Motor neuron (in vitro differentiated cells): Measurements from ENCODE around the gene HS3ST3B1. TPM values are rescaled to one million over a fixed set of nuclear protein-coding genes. Genes with fewer than 3 reads are reported as not detected.

ENCODE experiments used
- ATAC-seq, 8 experiments: fragments of 200-7000 bp; cut with Tn5 transposase; replicated peaks in 6 of 8; 2 replicates each; pipeline ENCODE4 v1.8.0; 2021; ENCODE audit warnings: mild to moderate bottlenecking in 8 of 8, moderate library complexity in 8 of 8
- H3K27ac ChIP-seq, 2 donors: fragments of 250-450 bp; sonication (Bioruptor Pico); 2 replicates each; pipeline ENCODE4 v1.9.0; 2021; ENCODE audit warnings: antibody characterized with exemption in 2 of 2, mild to moderate bottlenecking in 2 of 2, moderate library complexity in 1 of 2
- H3K4me1 ChIP-seq, 2 donors: fragments of 250-450 bp; sonication (Bioruptor Pico); replicated peaks in 1 of 2; 2 replicates each; pipeline ENCODE4 v1.6.1; 2021; ENCODE audit warnings: antibody characterized with exemption in 2 of 2, mild to moderate bottlenecking in 2 of 2, moderate library complexity in 1 of 2
- H3K4me3 ChIP-seq, 5 donors: fragments of 250-450 bp; sonication (Bioruptor Pico); 2 replicates each; pipeline ENCODE4 v1.9.0; 2021; ENCODE audit warnings: antibody characterized with exemption in 5 of 5, mild to moderate bottlenecking in 5 of 5, moderate library complexity in 4 of 5
- WGBS, 10 experiments: fragments of 450-650 bp; shearing (Covaris generic); methylation state at CpG; one replicate each; pipeline ENCODE4 v1.0.0; 2022; 5-methylcytosine and 5-hydroxymethylcytosine counted together
- in situ Hi-C, 9 experiments: fragments of 400-800 bp; cut with MboI; loops; one replicate each; pipeline ENCODE4 v1.15.0; 2021; ENCODE audit warnings: low sequenced_read_pairs in 9 of 9, low pct_unique_long_range_greater_than_20kb in 2 of 9; ENCODE audit not compliant: unreplicated experiment in 9 of 9
- total RNA-seq, 8 experiments: library from RNA; unstranded; fragments of 300-600 nt; gene quantifications; 2 replicates each; pipeline versions ENCODE4 v1.2.3 to v1.2.4, GENCODE V29; 2022

The HS3ST3B1 gene
- total RNA-seq, result 10 to 100 TPM in 2 of 8 experiments, 1 to 10 TPM in 6; 1.9 to 97.1 (median 6.6) TPM

DNA sequence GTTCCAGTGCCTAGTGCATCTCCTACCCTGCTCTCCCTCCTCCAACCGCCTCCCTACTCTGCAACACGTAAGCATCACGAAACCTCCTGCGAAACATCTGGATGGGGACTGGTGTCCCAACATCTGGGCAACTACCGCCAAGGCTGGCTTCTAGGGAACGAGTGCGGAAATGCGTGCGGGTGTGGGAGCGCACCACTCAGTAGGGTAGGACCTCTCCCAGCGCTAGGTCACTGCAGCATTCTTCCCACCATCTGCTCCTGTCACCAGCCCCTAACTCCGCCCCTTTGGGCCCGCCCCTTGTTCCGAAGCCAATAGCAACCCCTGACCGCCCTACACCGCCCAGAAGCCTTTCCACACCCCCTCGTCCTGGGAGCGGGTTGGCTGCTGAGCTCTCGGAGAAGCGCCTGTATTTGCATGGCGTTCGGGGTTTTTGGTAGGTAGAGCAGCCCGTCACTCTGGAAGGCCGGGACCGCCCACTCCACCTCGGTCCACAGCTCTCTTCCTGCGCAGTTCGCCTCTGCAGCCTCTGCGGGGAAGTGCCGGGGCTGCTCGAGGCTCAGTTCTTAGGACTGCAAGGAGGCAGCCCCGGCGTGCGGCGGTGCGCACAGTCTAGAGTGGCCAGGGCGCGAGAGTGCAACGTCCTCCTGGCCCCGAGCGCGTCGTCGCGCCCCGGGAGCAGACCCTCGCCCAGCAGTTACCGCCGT is at the start of gene HS3ST3B1:
HS3ST3B1 (plus strand) TSS at position 507 of the 704 bp plus-strand sequence. CDS start 438 bp downstream, outside the sequence.
- in situ Hi-C loops, result loop anchor here in 6 of 9 experiments (25.0 kb wide), 4 partner anchors 612 to 713 kb away; partner anchors contain the start of gene HS3ST3A1 (in 1 of the 6)
- peaks cover 6 to 7% of the 10 kb centered on the region in 2 donors for H3K4me1 ChIP-seq
- peak within 1 kb of the TSS; percentile 12 to 62 for H3K27ac ChIP-seq
- H3K4me3 ChIP-seq, result peak within 1 kb of the TSS; percentile 48 to 73 (median 59)
- ATAC-seq, result peak; percentile 70 to 92 (median 88)
- 0% methylated on average over 1 to 7 of the region's 49 CpGs; no CpG with 5 or more reads in 7 of the 10 experiments for WGBS, 10 experiments

DNA sequence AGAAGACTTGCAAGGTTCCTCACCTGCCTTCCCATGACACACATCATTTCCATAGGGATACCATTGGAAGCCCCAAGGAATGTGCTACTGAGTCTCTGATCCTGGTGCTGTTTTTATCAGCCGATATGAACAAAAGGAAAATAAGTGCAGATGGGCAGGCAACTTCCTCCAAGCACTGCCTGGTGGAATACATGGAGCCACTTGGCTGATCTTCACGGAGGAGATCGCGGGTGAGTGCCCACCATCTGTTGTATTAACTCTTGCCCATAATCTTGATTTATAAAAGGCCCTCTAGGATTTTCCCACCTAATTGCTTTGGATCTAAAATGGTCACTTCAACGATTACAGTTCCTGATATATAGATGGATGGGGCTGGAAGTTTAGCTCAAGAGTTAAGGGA is 39.5 kb upstream of the HS3ST3B1 start:
- no peak for ATAC-seq
- 10 to 93% (median 87%) methylated on average over 1 to 5 of the region's 5 CpGs; no CpG with 5 or more reads in 6 of the 10 experiments for WGBS, 10 experiments
- Histone ChIP-seq H3K4me1 (no peaks in the 10 kb centered on the region), H3K4me3 (no peak overlapping the region), H3K27ac (no peak overlapping the region)
- in situ Hi-C loops, result loop anchor here in 1 of 9 experiments (25.0 kb wide), 1 partner anchor 649 kb away; the partner anchor contains the start of gene HS3ST3A1

DNA sequence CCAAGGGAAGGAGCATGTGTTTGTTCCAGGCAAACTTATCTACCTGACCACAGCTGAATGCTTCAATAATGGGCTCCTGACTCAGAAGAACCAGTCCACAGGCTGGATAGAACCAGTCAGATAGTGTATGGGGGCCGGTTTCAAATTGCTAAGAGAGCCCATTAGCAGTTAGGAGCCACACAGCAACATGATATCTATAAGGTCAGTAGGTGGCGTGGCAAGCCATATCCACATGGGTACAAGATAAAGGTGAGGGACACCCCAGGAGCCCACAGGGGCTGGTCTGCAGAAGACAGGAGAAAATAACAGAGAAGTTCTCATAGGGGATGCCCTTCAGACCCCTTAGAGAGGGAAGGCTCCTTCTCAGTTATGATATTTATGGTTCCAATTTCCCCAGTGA is 32.6 kb upstream of the HS3ST3B1 start:
- in situ Hi-C loops, result loop anchor here in 1 of 9 experiments (25.0 kb wide), 1 partner anchor 656 kb away; the partner anchor contains the start of gene HS3ST3A1
- Histone ChIP-seq H3K27ac (no peak overlapping the region), H3K4me1 (no peaks in the 10 kb centered on the region), H3K4me3 (no peak overlapping the region)
- 40 to 100% (median 79%) methylated on average over 1 of the region's 2 CpGs; no CpG with 5 or more reads in 4 of the 10 experiments for WGBS, 10 experiments
- ATAC-seq, result no peak

DNA sequence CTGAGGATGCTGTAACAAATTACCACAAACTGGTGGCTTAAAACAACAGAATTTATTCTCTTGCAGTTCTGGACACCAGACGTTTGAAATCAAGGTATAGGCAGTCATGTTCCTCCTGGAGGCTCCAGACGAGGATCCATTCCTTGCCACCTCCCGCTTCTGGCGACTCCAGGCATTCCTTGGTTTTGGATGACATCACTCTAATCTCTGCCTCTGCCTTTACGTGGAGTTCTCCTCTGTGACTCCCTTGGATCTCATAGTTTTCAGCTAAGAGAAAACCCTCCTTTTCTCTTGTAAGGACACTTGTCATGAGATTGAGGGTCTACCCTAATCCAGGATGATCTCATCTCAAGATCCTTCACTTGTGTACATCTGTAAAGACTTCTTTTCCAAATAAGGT is 31.4 kb upstream of the HS3ST3B1 start:
- in situ Hi-C loops, result loop anchor here in 1 of 9 experiments (25.0 kb wide), 1 partner anchor 657 kb away; the partner anchor contains the start of gene HS3ST3A1
- H3K4me1 ChIP-seq, result no peaks in the 10 kb centered on the region
- no peak overlapping the region for H3K27ac ChIP-seq
- ATAC-seq, result no peak
- no peak overlapping the region for H3K4me3 ChIP-seq
- WGBS, 10 experiments, result 0 to 89% (median 71%) methylated on average over 1 to 5 of the region's 5 CpGs; no CpG with 5 or more reads in 1 of the 10 experiments

DNA sequence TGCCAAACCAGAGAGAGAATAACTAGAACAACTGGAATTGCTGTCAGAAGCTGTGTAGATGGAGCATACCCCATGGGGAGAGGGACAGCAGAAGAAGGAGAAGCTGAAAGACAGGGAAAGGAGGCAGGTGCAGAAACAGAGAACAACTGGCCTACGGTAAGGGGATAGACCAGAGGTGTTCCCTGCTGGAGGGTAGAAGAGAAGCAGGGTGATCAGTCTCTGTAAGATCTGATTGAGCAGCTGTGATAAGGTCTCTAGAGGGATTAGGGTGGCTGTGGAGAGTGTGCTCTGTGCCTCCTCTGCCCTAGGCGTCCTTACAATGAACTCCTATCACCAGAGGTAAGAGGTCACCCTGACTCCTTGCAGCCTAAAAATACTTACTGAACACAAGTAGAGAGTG is 30.4 kb upstream of the HS3ST3B1 start:
- in situ Hi-C loops, result loop anchor here in 1 of 9 experiments (25.0 kb wide), 1 partner anchor 658 kb away; the partner anchor contains the start of gene HS3ST3A1
- Histone ChIP-seq H3K4me3 (no peak overlapping the region), H3K27ac (no peak overlapping the region), H3K4me1 (no peaks in the 10 kb centered on the region)
- 88 to 100% (median 100%) methylated on average over 1 to 2 of the region's 2 CpGs; no CpG with 5 or more reads in 7 of the 10 experiments for WGBS, 10 experiments
- no peak for ATAC-seq

DNA sequence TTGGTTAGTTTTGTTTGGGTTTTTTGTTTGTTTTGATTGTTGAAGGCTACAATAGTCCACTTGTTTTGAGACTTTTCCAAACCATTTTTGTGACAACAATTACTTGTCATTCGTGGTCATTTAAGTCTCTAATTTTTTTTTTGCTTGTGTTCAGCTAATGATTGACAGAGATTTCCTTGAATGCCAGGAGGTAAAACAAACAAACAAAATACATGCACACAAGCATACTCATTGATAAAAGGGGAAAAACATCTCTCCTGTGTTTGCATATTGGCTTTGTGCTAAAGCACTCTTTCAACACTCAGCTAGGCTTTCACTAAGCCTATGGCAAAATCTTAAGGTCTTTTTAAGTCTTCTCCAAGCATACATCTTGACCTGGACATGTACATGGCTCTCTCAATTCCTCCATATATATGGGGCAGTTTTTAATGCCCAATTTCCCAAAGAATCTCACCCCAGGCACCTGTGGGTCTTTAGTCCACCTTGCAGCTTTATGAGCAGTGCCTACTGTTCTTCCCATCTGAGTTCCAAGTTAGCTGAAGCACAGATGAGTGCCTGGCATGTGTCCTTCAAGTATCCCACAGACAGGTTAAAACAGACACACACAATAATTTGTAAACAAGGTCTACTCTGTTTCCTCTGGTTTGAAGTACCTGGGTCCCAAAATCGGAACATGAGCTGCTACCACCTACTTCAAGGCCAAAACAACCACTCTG is 24.2 kb upstream of the HS3ST3B1 start:
- 22 to 88% (median 51%) methylated on average over 1 to 2 of the region's 2 CpGs for WGBS, 10 experiments
- no peak for ATAC-seq
- Histone ChIP-seq H3K4me3 (no peak overlapping the region), H3K4me1 (no peaks in the 10 kb centered on the region), H3K27ac (no peak overlapping the region)
- in situ Hi-C loops, result loop anchor here in 1 of 9 experiments (25.0 kb wide), 1 partner anchor 664 kb away; the partner anchor contains the start of gene HS3ST3A1

DNA sequence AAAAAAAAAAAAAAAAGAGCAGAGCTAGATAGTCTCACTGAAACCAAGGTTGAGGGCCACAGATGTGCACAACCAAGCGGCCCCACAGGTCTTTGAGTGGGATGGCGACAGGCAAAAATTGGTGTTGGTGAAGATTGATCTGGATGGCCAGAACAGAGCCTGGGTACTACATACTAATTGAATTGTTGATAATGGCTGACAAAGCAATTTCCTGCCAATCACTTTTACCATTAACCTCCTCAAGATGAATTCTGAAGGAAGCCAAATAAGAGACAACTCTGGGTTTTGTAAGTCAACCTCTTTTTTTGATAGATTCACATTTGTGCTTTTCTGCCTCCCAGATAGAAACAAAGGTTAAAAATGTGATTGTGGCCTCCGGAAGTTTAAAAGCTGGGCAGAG is 19.4 kb upstream of the HS3ST3B1 start:
- no peak overlapping the region for H3K27ac ChIP-seq
- no peak for ATAC-seq
- no peaks in the 10 kb centered on the region for H3K4me1 ChIP-seq
- in situ Hi-C loops, result loop anchor here in 1 of 9 experiments (25.0 kb wide), 1 partner anchor 669 kb away; the partner anchor contains the start of gene HS3ST3A1
- 0 to 100% (median 44%) methylated on average over 1 to 2 of the region's 3 CpGs; no CpG with 5 or more reads in 3 of the 10 experiments for WGBS, 10 experiments
- H3K4me3 ChIP-seq, result no peak overlapping the region

DNA sequence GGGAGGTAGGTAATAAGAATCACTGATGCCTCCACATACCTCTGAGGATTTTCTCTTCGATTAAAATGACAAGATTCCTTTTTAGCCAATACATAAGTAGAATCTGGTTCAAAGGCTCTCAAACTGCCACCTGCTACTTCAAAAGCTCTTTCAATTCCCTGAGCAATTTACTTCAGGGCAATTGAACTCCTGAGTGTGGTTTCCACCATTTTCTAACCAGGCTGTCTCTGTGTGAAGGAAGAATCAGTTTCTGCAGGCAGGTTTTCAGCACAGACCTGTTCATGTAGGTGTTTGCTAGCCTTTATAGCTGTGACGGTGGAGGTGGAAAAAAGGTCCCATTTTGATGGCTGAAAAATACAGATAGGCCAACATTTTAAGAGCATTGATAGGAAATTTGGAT is 18.2 kb upstream of the HS3ST3B1 start:
- ATAC-seq, result no peak
- no peaks in the 10 kb centered on the region for H3K4me1 ChIP-seq
- 14 to 100% (median 85%) methylated on average over 1 to 2 of the region's 2 CpGs; no CpG with 5 or more reads in 2 of the 10 experiments for WGBS, 10 experiments
- in situ Hi-C loops, result loop anchor here in 1 of 9 experiments (25.0 kb wide), 1 partner anchor 670 kb away; the partner anchor contains the start of gene HS3ST3A1
- no peak overlapping the region for H3K4me3 ChIP-seq
- H3K27ac ChIP-seq, result no peak overlapping the region

DNA sequence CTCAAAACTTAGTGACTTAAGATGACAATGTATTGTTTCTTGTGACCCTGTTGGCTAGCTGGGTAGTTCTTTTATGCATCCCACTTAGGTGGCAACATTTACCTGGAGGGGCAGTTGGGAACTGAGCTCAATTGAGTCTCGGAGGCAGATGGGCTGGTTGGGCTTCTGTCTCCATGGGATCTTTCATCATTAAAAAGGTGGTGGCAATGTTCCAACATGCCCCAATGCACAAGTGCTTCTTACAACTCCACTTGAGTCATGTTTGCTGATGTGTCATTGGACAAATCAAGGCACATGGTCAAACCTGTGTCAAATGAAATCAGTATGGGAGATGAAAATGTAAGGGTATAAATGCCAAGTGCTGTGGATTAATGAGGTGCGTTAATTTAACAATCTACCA is 11.7 kb upstream of the HS3ST3B1 start:
- 54 to 100% (median 100%) methylated on average over 1 to 2 of the region's 2 CpGs; no CpG with 5 or more reads in 1 of the 10 experiments for WGBS, 10 experiments
- ATAC-seq, result no peak
- no peak overlapping the region for H3K27ac ChIP-seq
- in situ Hi-C loops, result loop anchor here in 1 of 9 experiments (25.0 kb wide), 1 partner anchor 677 kb away; the partner anchor contains the start of gene HS3ST3A1
- H3K4me3 ChIP-seq, result no peak overlapping the region
- H3K4me1 ChIP-seq, result no peaks in the 10 kb centered on the region

DNA sequence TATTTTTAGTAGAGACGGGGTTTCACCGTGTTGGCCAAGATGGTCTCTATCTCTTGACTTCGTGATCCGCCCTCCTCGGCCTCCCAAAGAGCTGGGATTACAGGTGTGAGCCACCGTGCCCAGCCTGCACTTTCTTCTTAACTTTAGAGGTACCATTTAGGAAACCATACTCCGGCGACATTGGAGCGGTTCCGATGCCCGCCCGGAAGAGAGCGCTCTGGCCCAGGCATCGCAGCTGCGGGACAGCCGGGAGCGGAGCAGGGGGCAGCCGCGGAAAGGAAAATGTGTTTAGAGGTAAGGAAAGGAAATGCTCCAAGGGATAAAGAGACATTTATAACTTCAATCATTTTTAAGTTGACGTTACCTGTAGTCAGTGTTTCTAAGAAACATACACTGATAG is 6.0 kb upstream of the HS3ST3B1 start:
- in situ Hi-C loops, result loop anchor here in 1 of 9 experiments (25.0 kb wide), 1 partner anchor 683 kb away; the partner anchor contains the start of gene HS3ST3A1
- ATAC-seq, result no peak
- no peak overlapping the region for H3K27ac ChIP-seq
- H3K4me1 ChIP-seq, result no peaks in the 10 kb centered on the region
- H3K4me3 ChIP-seq, result no peak overlapping the region
- 19 to 96% (median 73%) methylated on average over 3 to 19 of the region's 20 CpGs; no CpG with 5 or more reads in 1 of the 10 experiments for WGBS, 10 experiments

DNA sequence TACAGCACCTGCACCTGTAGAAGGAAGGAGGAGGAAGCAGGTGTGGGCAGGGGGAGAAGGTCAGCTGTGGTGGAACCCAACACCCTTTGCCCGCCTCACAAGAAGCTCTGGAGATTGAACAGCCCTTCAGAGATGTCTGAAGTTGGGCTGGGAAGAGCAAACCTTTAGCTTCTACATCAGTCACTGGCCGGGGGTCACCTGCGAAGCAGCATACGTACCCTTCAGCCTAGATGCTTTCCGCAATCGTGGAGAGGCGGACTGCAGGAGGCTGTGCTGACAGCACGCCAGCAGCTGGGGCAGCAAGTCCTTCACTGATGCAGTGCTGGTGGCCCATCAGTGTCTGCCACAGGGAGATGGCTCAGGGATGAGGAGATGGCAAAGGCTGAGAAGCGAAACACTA is 5.2 kb upstream of the HS3ST3B1 start:
- Histone ChIP-seq H3K27ac (no peak overlapping the region), H3K4me3 (no peak overlapping the region), H3K4me1 (no peaks in the 10 kb centered on the region)
- in situ Hi-C loops, result loop anchor here in 1 of 9 experiments (25.0 kb wide), 1 partner anchor 683 kb away; the partner anchor contains the start of gene HS3ST3A1
- WGBS, 10 experiments, result 60 to 100% (median 91%) methylated on average over 1 to 3 of the region's 9 CpGs; no CpG with 5 or more reads in 4 of the 10 experiments
- ATAC-seq, result no peak

DNA sequence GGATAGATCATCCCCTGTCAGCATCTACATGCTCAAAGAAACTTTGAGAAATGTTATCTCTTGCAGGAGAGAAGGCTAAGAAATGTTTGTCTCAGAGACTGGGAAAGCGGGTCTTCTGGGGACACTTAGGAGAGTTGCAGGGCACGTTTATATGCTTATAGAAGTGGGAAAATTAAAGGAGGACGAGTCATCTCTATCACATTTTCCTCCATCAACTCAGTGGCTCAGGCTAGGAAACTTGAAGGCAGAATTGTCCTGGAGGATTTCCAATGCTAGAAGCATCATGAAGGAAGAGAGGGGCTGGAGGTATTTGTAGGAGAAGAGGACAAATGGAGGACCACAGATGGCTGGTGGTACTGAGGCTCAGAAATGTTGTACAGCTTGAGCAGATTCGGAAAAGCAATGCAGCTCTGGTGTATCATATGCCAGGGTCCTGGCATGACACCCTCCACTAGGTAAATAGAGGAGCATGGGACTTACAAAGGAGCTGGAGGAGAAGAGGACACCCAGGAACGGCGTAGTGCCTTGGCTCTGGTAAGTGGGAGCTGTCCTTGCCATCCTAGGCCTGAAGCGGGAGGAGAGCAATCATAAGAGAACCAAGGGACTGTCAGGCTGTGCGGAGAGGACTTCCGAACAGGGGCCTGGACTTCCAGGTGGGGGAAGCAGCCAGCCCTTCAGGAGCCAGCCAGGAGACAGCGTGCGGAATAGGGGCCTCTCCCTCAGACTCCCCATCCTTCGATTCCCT is 4.5 kb upstream of the HS3ST3B1 start:
- Histone ChIP-seq H3K4me1 (no peaks in the 10 kb centered on the region), H3K4me3 (no peak overlapping the region), H3K27ac (no peak overlapping the region)
- 38 to 100% (median 82%) methylated on average over 2 to 5 of the region's 12 CpGs; no CpG with 5 or more reads in 2 of the 10 experiments for WGBS, 10 experiments
- in situ Hi-C loops, result loop anchor here in 1 of 9 experiments (25.0 kb wide), 1 partner anchor 684 kb away; the partner anchor contains the start of gene HS3ST3A1
- no peak for ATAC-seq
